GM19193 (cell line): ENCODE measurements around the gene ATP5MG.

Experiments
- POLR2A ChIP-seq: IDR thresholded peaks from 4 replicates; pipeline ENCODE4 v1.6.1; 2011; ENCODE audit not compliant: insufficient read depth, insufficient read length; ENCODE audit errors: extremely low read depth

ATP5MG gene

DNA sequence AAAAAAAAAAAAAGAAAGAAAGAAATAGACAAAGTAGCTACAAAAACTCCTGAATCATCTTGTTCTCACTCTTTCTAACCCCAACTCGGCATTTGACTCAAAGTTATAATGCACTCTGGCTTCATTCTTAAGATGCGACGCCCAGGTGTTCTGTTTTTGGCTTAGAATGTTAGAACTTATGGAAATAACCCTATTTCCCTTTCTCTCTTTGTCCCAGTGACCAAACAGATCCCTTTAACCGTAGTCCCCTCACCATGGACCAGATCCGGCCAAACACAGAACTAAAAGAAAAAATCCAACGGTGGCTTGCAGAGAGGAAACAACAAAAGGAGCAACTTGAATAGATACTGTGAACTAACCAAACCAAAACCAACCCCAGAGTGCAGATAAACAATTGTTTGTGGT lies 5.3 kb upstream of the ATP5MG start:
- TF ChIP-seq POLR2A: no peak

DNA sequence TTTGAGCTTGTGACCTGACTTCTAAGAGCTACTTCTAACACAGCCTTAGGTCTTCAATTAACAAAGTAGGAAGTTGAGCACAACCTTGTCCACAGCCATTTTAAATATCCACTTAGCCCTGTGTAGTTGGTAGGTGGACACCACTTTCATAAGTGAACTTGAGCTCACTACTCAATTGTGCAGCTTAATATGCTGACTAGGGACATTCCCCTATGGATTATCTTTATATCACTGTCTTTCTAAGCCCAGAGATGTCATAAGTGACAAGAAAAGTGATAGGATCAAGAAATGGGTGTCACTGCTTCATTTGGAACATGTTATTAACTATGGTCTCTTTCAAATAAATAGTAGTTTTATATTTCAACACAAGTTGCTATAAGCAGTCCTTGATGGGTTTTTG lies 4.0 kb upstream of the ATP5MG start:
- TF ChIP-seq POLR2A: no peak

DNA sequence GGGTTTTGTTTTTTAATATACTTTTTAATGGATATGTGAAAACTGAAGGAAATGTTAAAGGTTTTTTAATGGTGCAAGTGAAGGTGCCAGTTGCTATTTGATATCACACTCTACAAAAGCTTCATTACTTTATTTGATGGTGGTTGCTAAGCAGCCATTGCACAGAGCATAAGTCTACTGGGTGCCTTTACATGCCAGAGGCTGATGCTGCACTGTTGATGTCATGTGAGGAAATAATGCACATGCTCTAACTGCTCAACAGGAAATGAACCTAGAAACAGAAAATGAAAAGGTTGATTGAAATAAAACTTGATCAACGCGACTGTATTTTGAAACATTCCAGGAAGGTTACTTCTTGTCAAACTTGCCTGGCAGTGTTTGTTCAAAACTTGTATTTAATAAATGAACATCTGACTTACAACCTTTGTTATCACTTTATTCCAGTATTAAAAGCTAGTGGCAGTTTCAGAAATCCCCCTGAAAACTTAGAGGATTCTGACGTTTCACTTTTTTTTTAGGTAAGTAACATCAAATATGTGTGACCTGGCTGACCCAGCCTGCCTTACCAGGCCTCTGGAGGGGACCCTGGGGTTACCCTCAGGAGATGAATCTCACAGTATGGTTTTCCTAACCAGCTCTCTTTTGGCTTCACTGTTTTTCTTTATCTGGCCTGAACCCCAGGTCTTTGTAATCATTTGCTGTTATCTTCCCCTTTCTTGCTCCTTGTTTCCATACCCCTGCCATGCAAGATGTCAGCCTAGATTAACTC lies 2.4 kb upstream of the ATP5MG start:
- no peak for TF ChIP-seq POLR2A

DNA sequence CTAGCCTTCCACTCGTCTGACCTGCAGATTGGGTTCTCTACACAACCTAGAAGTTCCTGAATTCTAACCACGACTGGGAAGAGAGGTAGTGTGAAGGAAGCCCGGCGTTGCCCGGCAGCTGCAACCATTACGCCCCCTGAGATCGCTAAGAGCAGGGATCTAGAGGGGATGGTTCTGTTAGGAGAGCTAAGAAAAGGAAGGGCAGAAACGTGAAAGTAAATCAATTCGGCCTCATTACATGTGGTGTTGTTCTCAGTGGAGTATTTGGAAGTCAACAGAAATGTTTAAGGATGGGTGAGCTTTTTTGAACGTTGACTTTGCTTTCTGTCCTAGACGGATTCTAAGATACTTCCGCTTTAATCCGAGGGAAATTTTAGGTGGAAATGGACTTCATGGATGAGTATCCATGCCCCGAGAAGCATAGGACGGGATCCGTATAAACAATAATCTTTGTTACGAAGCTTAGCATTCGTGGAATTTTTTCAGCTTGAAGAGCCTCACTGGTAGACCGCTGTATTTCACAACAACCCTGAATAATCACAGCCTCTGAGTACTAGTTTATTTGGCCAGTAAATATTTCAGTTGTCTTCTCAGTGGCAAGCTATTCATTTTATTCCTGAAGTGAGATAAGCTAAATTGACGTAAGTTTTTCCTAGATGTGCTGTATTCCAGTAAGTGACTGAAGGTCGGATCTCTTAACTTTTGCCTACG lies 629 bp downstream of the ATP5MG start:
- TF ChIP-seq POLR2A: no peak

DNA sequence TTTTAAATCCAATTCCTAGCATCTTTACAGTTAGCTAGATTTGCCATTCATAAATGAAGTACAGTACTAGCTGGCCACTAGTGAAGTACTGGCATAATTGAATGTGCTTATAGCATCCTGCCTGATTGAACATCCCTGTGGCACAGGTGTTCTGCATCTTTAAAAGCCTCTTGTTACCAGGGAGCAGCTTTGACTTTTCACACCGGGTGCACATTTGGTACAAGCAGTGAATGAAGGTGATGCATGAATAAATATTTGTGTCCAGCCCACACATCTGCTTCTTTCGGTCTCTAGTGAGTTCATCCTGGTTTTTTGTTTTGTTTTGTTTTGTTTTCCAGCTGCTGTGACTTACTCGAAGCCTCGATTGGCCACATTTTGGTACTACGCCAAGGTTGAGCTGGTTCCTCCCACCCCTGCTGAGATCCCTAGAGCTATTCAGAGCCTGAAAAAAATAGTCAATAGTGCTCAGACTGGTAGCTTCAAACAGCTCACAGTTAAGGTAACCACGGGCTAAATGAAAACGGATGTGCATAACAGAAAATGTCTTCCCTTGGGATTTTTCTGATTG lies 5.3 kb downstream of the ATP5MG start:
- no peak for TF ChIP-seq POLR2A

DNA sequence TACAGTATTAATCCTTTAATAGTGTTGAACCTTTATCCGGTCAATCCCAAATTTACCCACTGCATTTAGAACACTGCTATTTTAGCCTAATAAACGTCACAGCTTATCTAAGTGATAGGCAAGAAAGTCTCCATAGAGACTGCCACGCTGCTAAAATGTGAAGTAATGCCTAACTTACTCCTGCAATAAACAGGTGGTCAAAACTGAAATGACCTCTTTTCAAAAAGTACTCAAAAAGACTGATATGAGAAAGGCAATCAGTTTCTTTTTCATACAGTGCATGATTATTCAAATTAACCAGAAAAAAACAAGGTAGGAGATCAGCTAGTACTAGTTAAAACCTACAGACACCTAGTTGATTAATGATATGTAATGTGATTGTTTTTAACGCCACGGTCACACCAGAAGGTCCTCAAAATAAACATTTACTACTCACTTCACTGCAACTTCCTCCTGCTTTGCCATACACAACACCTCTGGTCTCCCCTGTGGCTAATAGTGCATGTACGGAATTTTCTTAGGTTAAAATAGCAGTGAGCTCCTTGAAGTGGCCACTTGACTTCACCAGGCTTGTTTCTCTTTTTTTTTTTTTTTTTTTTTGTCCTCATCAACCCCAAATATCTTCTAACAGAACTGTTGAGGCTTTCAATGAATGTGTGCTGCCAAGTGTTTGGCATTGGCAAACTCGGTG lies 8.8 kb downstream of the ATP5MG start:
- TF ChIP-seq POLR2A: no peak

DNA sequence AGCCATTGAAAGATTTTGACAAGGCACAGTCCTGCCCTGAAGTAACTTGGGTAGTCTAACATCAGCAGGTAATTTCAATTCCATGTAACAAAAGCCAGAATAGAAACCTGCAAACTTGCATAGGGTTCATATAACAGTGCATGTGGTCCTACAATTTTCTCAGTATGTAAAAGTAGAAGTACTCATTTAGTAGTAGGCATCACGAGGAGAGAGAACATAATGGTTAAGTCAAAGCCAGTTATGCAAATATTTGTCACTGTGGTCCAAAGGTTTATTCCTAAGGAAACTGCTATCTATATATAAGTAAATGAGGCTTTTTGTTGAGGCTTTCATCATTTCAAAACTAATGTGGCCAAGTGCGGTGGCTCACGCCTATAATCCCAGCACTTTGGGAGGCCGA lies 10.1 kb downstream of the ATP5MG start:
- TF ChIP-seq POLR2A: no peak

DNA sequence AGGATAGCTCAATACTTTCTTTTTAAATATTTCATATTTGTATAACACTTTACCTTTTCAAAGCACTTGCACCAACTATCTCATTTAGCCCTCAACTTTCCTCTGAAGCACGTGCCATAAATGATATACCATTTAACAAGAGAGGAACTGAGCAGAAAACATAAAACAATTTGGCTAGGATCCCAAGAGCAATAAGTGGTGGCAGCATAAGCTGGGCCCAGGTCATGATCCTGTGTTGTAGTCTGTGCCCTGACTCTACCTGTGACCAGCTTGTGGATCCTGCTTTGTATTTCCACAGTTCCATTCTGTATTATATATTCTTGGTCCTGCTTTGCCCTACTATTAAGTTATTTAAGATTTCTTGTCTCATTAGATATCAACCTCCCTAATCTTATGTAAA lies 11.5 kb downstream of the ATP5MG start:
- TF ChIP-seq POLR2A: no peak

DNA sequence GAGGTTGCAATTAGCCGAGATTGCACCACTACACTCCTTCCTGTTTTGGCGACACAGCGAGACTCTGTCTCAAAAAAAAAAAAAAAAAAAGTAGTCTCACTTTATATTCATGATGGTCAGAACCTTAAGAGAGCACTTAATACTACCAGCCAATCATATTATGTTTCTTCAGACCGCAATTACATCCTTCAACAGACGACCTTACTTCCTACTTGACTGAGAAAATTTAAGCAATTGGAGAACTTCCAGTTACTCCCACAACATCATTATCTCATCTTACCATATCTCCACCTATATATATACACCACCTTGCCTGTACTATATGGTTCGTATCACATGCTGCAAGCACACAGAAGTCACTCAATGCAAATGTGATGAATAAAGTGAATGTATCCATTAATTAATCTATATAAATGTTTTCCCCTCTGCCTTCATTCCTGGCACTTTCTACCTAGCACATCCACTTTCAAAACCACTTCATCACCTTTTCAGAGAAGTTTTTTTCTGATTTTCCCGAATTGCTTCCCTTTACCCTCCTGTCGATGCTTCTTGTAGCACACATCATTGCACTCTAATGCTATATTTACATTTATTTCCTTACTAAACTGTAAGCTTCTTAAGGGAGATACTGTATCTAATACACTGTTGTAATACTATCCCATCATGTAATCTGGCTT lies 13.8 kb downstream of the ATP5MG start:
- no peak for TF ChIP-seq POLR2A

DNA sequence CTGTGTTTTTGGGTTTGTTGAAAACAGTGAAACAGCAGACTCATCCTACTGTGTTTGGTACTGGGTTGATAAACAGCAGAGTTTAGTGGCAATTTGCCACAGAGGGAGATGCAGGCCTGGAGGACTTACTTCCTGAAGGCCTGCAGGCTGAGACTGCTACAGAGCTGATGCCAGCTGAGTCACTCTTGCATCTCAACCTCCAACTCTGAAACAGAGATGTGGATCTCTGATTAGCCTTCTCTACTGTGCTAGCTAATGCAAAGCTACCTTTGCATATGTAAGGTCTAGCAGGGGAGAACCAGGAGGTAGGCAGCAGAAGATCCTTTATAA lies 14.3 kb downstream of the ATP5MG start:
- TF ChIP-seq POLR2A: no peak

DNA sequence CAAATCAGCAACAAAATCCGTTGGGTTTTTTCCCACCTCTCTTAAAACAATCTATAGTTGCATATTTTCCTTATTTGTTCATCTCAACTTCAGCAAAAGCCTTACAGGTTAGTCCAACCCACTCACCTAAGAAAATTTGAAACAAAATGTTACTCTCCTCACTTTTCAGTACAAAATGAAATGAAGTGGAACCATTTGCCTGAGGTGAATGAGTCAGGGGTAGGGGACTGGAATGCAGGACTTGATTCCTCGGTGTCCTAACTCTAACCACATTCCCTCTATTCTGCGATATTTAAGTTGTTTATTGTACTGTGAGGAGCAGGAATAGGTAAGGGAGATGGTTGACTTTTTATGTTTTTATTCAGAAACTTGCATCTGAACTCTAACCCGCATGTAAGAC lies 16.4 kb downstream of the ATP5MG start:
- TF ChIP-seq POLR2A: no peak

DNA sequence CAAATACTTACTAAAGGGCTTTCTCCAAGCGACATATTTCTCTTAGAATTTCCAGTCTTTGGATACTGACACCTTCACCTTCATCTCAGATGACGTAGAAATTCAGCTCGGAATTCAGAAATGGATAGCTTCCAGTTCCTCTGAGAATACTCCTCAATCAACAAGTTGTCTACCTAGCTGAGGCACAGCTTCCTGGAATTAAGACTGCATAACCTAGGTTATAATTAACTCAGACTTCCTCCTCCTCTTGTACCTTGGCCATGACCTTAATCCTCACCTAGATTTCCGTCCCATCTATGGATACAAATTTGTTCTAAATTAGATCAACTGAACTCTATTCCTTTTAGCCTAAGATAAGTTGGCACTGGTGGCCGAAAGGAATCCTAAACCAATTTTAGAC lies 17.4 kb downstream of the ATP5MG start:
- no peak for TF ChIP-seq POLR2A

DNA sequence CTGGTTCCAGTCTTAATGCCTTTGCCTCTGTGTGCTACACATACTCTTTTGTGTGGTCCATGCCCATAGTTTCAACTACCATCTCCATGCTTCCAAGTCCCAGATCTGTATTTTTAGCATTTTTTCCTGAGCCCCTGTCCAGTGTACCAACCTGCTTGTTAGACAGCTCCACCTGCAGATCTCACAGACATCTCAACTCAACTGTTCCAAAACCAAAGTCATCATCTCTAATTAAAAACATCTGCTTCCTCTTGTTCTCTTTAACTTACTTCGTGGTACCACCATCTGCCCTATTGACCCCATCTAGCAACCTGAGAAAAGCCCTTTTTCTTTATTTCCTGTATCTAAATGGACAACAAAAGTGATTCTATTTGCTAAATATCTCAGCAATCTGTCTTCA lies 26.3 kb downstream of the ATP5MG start:
- no peak for TF ChIP-seq POLR2A

DNA sequence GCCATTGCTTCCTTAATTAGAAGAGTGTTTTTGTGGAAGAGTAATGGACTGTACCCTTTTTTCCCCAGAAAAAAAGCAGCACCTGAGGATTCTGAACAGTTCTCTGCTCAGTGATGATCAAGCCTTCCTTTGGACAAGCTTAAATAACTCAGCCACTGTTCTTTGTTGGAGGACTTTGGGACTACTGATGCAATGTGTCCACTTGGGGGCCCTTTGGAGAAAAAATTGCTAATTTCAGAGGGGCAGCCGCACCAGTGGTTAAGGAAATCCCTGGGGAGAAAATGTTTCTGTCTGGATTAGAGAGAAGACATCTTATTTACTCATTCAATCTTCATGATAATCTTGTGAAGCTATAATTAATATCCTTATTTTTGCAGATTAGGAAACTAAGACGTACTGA lies 29.6 kb downstream of the ATP5MG start:
- TF ChIP-seq POLR2A: no peak

DNA sequence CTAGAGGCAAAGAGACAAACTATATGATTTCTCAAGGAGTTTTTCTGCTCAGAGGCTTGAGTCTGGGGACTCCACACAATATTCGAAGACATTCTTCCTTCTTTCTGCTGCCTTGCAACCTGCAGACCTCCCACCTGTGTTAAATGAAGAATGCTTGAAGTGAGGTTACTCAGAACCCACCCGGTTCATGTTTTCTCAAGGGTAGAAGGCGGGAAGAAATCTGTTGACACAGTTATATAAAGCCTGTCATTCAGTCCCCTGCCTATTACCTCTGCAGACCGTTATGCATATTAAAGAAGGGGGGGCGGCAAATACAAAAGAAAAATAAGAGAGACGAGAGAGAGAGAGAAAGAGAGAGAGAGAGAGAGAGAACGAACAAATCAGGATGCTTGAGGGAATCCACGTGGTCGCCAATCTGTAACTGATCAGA lies 32.7 kb downstream of the ATP5MG start:
- no peak for TF ChIP-seq POLR2A
